Measurements from ENCODE around the gene MUC2.

GRCh38 chr11:1088927-1089737 is 14.5 kb downstream of the MUC2 start:
- TF ChIP-seq POLR2AphosphoS5 (IDR thresholded peaks at IDR 0.05; ENCODE audit: low read depth, low read length), result no peak
- no peak for TF ChIP-seq CTCF (IDR thresholded peaks at IDR 0.05 in 2 of 3, conservative IDR thresholded peaks at IDR 0.05 in 1 of 3; ENCODE audit: borderline replicate concordance in 1 of 3, insufficient read depth in 1 of 3, low read depth in 2 of 3, low read length in 2 of 3)
- TF ChIP-seq ZNF274 (IDR thresholded peaks at IDR 0.05; ENCODE audit: low read depth, low read length), result no peak
- no peak for TF ChIP-seq MAX (IDR thresholded peaks at IDR 0.05)
- TF ChIP-seq EZH2 (IDR thresholded peaks at IDR 0.05), result no peak
- TF ChIP-seq SP1 (IDR thresholded peaks at IDR 0.05; ENCODE audit: low read depth), result no peak
- TF ChIP-seq REST (IDR thresholded peaks at IDR 0.05; ENCODE audit: low read depth), result no peak
- no peak for TF ChIP-seq JUND (IDR thresholded peaks at IDR 0.05)
- TF ChIP-seq POLR2A (IDR thresholded peaks at IDR 0.05; ENCODE audit: borderline replicate concordance, extremely low read depth, insufficient read depth, insufficient read length), result no peak
- no peak for TF ChIP-seq CEBPB (IDR thresholded peaks at IDR 0.05; ENCODE audit: low read depth)
- no peak for TF ChIP-seq ZFX (IDR thresholded peaks at IDR 0.05)
- no peak for TF ChIP-seq ELF1 (IDR thresholded peaks at IDR 0.05; ENCODE audit: borderline replicate concordance, low read depth)
